ENCODE measurements around the gene ATL2.

- no peak for TF ChIP-seq EZH2 (IDR thresholded peaks at IDR 0.05; ENCODE audit: insufficient read depth, poor library complexity, severe bottlenecking)
- no peak for TF ChIP-seq EZH2phosphoT487 (IDR thresholded peaks at IDR 0.05; ENCODE audit: insufficient read depth, low read depth)
These were observed 23.7 kb downstream of the ATL2 start for GRCh38 chr2:38353402-38353801.

All from GM23248 (cell line).